Immature natural killer cell (primary cell): ENCODE measurements around the gene PRICKLE4. TPM values are rescaled to one million over a fixed set of nuclear protein-coding genes. Genes with fewer than 3 reads are reported as not detected.
A peak's percentile ranks its signal among the peaks of the same experiment; 100 is the strongest.

Source experiments
- DNase-seq, 3 donors: peaks; one replicate each; pipeline ENCODE4 v3.0.0; 2022; ENCODE audit warnings: mixed read lengths in 1 of 3
- H3K27ac Mint-ChIP-seq, 6 donors: one replicate each; pipeline ENCODE4 v1.8.0; 2020; ENCODE audit warnings: mixed read lengths in 6 of 6, mild to moderate bottlenecking in 5 of 6, inconsistent platforms in 4 of 6, moderate library complexity in 3 of 6
- H3K27me3 Mint-ChIP-seq, 3 donors: one replicate each; pipeline ENCODE4 v1.8.0; 2020 to 2021; ENCODE audit warnings: low read depth in 3 of 3, mild to moderate bottlenecking in 3 of 3, mixed read lengths in 3 of 3, moderate library complexity in 3 of 3, inconsistent platforms in 1 of 3
- H3K36me3 Mint-ChIP-seq, 3 donors: one replicate each; pipeline ENCODE4 v1.8.0; 2020; ENCODE audit warnings: mixed read lengths in 3 of 3, inconsistent platforms in 2 of 3, mild to moderate bottlenecking in 2 of 3
- H3K4me1 Mint-ChIP-seq, 2 donors: one replicate each; pipeline ENCODE4 v1.8.0; 2020; ENCODE audit warnings: inconsistent platforms in 2 of 2, mild to moderate bottlenecking in 2 of 2, mixed read lengths in 2 of 2, moderate library complexity in 1 of 2
- H3K4me3 Mint-ChIP-seq, 5 donors: one replicate each; pipeline ENCODE4 v1.8.0; 2020; ENCODE audit warnings: mild to moderate bottlenecking in 5 of 5, mixed read lengths in 5 of 5, inconsistent platforms in 3 of 5, moderate library complexity in 3 of 5
- H3K9me3 Mint-ChIP-seq, 6 donors: one replicate each; pipeline ENCODE4 v1.8.0; 2020; ENCODE audit warnings: mild to moderate bottlenecking in 6 of 6, mixed read lengths in 6 of 6, inconsistent platforms in 4 of 6, moderate library complexity in 3 of 6
- polyA plus RNA-seq, 3 donors: library from polyadenylated mRNA; unstranded; fragments of 300-500 nt; fragmentation: Illumina TruSeq; gene quantifications; one replicate each; pipeline ENCODE4 v1.2.3, GENCODE V29; 2021

PRICKLE4 gene
- polyA plus RNA-seq, 3 donors from 2014 or later = not detected

DNA sequence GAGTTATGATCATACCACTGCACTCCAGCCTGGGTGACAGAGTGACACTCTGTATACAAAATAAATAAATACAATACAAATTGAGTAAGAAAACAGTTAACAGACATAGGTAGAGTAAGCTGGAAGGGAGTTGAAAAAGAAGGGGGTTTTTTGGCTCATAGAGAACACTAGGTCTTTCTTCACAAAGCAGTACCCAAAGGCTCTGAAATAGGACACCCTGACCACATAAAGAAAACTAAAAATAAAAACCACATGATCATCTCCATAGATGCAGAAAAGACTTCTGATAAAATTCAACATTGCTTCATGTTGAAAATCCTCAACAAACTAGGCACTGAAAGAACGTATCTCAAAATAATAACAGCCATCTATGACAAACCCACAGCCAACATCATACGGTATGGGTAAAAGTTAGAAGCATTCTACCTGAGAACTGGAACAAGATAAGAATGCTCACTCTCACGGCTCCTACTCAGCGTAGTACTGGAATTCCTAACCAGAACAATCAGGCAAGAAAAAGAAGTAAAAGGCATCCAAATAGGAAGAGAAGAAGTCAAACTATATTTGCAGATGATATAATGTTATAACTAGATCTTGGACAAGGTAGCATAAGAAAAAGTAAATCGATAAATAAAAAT, 55.6 kb downstream of the PRICKLE4 start:
- Mint-ChIP-seq H3K36me3 (peaks cover 0 to 6% (median 0%) of the 10 kb centered on the region in 3 donors), H3K27me3 (peaks cover 0 to 2% (median 0%) of the 10 kb centered on the region in 3 donors), H3K4me1 (peaks cover 3 to 13% of the 10 kb centered on the region in 2 donors), H3K4me3 (no peak overlapping the region), H3K9me3 (no peaks in the 10 kb centered on the region), H3K27ac (peak overlapping the region in 1 of 6 donors; percentile 47)
- peak in 1 of 3 donors; percentile 1 for DNase-seq

DNA sequence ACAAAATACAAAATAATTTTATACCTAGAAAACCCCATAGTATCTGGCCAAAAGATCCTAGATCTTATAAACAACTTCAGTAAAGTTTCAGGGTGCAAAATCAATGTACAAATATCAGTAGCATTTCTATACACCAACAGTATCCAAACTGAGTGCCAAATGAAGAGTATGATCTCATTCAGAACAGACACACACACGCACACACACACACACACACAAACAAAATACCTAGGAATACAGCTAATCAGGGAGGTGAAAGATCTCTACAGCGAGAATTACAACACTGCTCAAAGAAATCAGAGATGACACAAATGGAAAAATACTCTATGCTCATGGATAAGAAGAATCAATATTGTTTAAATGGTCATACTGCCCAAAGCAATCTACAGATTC, 56.1 kb downstream of the PRICKLE4 start:
- peaks cover 3 to 13% of the 10 kb centered on the region in 2 donors for H3K4me1 Mint-ChIP-seq
- H3K36me3 Mint-ChIP-seq = peaks cover 0 to 6% (median 0%) of the 10 kb centered on the region in 3 donors
- no peaks in the 10 kb centered on the region for H3K9me3 Mint-ChIP-seq
- no peak overlapping the region for H3K27ac Mint-ChIP-seq
- no peak for DNase-seq
- no peak overlapping the region for H3K4me3 Mint-ChIP-seq
- H3K27me3 Mint-ChIP-seq = peaks cover 0 to 2% (median 0%) of the 10 kb centered on the region in 3 donors

Other genes starting within 250 kb of the PRICKLE4 start
- gene FOXP4, start 234.4 kb upstream of the PRICKLE4 start, polyA plus RNA-seq = under 1 TPM; 0.10 to 0.73 (median 0.68) TPM
- not detected for gene MDFI, start 142.3 kb upstream of the PRICKLE4 start, polyA plus RNA-seq
- gene TFEB, start 45.2 kb upstream of the PRICKLE4 start, polyA plus RNA-seq = 10 to 100 TPM; 18.9 to 62.3 (median 23.9) TPM
- gene PGC, start 33.4 kb upstream of the PRICKLE4 start, polyA plus RNA-seq = not detected
- 1 to 10 TPM in 1 of 3 donors, under 1 TPM in 1, not detected in 1; 0.80 to 2.1 TPM for gene FRS3, start 882 bp upstream of the PRICKLE4 start, polyA plus RNA-seq
- 100 to 1,000 TPM; 291 to 367 (median 304) TPM for gene TOMM6, start 6.9 kb downstream of the PRICKLE4 start, polyA plus RNA-seq
- gene USP49, start 114.6 kb downstream of the PRICKLE4 start, polyA plus RNA-seq = under 1 TPM; 0.22 to 0.94 (median 0.62) TPM
- gene MED20, start 140.4 kb downstream of the PRICKLE4 start, polyA plus RNA-seq = 10 to 100 TPM in 2 of 3 donors, 1 to 10 TPM in 1; 5.9 to 11.5 (median 11.2) TPM
- 10 to 100 TPM; 10.1 to 16.5 (median 15.9) TPM for gene BYSL, start 140.7 kb downstream of the PRICKLE4 start, polyA plus RNA-seq
- 1,000 to 10,000 TPM in 2 of 3 donors, 100 to 1,000 TPM in 1; 782 to 1,087 (median 1,041) TPM for gene CCND3, start 161.0 kb downstream of the PRICKLE4 start, polyA plus RNA-seq